KOPT-K1 (cell line): ENCODE data around the gene IGSF9B.

Source experiments
- H3K27ac ChIP-seq: fragments of 200-600 bp; sonication (generic); 2 replicates; pipeline ENCODE4 v1.5.1; 2016; ENCODE audit warnings: antibody characterized with exemption, mild to moderate bottlenecking, low read depth, low read length; ENCODE audit not compliant: poor library complexity, severe bottlenecking
- H3K36me3 ChIP-seq: fragments of 200-600 bp; sonication (generic); 2 replicates; pipeline ENCODE4 v1.5.1; 2017; ENCODE audit warnings: antibody characterized with exemption, mild to moderate bottlenecking, low read length, moderate library complexity; ENCODE audit not compliant: insufficient read depth
- H3K9me3 ChIP-seq: fragments of 200-600 bp; sonication (generic); 2 replicates; pipeline ENCODE4 v1.5.1; 2017; ENCODE audit warnings: antibody characterized with exemption, low read length, mild to moderate bottlenecking; ENCODE audit not compliant: insufficient read depth, poor library complexity, severe bottlenecking

Gene IGSF9B

DNA sequence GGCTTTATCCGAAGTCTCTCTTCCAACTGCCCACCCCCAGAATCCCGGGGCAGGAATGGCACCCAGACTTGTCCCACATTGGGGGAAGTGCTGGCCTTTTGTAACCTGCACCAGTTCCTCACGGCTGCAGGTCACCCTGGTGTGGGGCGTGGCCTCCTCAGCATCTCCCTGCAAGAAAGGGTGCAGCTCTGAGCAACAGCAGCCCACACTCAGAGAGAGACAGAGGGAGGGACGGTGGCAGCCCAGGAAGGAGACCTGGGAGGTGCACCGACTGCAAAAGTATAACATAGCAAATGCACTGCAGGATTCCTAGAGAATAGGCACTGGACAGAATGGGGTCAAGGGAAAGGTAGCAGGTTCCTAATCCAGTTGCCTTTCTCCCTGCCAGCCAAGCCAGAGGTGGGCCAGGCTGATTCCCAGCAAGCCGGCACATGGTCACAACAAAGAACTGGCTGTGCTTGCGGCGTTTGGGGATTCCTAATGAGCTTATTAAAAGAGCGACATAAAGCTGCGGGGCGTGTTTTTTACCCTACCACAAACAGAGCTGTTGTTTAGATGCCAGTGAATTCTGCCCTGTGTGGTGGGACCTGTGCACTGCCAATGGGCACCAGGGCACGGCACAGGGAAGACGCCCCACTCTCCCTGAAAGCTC lies 18.2 kb upstream of the IGSF9B start:
- no peaks in the 10 kb centered on the region for H3K36me3 ChIP-seq
- H3K27ac ChIP-seq, result no peak overlapping the region
- no peaks in the 10 kb centered on the region for H3K9me3 ChIP-seq

DNA sequence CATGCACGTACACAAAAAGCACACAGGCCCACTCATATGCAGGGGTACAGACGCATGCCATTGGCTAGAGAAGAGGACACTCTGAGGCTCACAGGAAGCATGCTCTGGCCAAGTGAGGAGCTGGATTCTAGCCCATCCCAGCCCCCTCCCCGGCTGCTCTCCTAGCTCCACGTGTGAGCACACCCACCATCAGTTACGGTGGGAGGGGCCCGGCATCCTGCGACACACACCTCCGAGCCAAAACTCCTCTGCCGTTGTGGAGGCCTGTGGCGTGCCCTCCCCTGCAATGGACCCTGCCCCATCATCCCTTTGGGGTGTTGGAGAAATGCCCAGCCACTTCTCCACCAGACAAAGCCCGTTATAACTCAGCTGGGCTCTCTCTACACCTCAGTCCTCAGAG lies 15.1 kb upstream of the IGSF9B start:
- no peaks in the 10 kb centered on the region for H3K36me3 ChIP-seq
- H3K9me3 ChIP-seq, result no peaks in the 10 kb centered on the region

DNA sequence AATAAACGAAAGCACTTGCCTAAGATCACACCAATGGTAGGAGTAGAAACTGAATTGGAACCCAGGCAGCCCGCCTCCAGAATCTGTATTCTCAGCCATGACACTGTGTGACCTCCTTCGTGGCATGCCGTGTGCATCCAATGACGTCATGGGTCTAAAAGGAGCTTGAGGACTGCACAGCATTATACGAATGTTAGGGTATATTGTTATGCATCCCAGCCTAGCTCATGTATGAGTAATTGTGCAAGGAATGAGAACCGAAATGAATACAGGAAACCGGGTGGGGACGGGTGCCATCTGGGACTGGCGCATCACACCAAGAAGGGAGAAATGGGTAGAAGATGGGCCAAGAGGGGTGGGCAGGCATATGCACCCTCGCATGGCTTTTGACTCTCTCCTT lies 12.3 kb upstream of the IGSF9B start:
- H3K27ac ChIP-seq, result no peak overlapping the region
- H3K9me3 ChIP-seq, result no peaks in the 10 kb centered on the region
- no peaks in the 10 kb centered on the region for H3K36me3 ChIP-seq

More for the DNA sequence above, 15.1 kb upstream of the IGSF9B start:
- no peak overlapping the region for H3K27ac ChIP-seq

DNA sequence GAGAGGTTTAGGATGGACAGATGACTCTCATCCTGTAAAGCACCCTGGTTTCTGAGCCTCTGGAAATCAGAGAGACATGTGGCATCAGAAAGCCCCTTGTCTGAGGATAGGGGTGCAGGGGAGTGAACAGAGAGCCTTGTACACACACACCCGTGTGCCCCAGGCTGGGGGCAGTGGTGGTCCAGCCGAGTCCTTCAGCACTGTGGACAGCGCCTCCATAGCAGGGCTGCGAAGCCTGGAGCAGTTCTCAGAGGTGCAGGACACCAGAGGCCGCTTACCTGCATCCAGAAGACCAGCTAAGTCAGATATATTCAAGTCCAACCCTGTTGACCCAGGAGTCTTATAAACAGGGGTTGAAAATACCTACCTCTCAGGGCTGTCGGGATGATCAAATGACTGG lies 11.5 kb upstream of the IGSF9B start:
- H3K27ac ChIP-seq, result no peak overlapping the region
- no peaks in the 10 kb centered on the region for H3K36me3 ChIP-seq
- no peaks in the 10 kb centered on the region for H3K9me3 ChIP-seq

DNA sequence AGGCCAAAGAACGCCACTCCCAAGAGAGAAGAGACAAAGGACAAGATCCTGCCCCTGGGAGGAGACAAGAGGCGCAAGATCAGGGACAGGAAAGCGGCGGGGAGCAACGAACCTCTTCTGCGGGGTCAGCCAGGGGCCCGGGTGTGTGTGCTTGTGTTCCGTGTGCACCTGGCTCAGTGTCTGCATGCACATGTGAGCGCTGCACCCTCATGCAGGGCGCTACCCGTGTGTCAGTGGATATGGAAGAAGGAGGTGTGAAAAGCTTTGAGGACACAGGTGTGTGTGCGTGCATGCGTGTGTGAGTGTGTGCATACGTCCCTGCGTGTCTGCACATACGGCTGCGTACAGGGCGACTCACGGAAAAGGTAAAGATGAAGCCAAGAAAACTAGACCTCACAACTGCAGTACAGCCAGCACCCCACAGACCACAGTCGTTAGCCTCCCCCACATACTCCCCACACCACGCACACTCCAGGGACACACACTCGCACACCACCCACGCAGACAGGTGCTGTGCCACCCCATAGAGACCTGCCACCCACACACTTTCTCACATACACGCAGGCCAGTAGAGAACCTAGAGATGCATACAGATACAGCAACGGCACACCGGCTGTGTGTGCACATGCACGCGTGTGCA lies 11.0 kb upstream of the IGSF9B start:
- Histone ChIP-seq H3K27ac (peak overlapping the region; percentile 59), H3K36me3 (no peaks in the 10 kb centered on the region), H3K9me3 (no peaks in the 10 kb centered on the region)

DNA sequence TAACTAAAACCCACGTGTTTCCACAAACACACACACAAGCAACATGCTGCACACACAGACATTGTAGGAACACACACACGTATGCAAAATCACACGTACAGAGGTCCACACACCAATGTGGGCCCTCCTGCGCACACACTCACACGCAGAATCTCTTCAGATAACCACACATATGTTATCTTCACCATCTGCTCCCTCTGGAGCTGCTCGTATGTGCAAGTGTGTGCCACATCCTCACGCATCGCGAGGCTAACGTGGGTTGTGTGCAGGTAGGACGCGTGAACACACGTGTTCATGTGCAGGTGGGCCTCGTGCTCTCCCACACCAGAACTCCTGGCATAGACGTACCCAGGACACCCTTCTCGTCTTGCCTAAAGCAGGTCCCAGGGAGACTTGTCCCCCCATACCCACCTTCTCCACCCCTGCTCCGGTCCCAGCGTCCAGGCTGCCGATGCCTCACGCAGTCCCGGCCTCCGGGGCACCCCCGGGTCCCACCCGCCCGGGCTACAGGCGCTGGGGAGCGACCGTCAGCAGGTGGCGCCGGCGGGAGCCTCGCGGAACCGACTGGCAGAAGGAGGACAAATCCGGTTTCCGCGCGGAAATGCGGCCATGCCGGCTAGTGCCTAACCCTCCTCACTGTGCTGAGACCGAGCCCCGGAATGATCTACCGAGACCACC lies 10.3 kb upstream of the IGSF9B start:
- Histone ChIP-seq H3K9me3 (no peaks in the 10 kb centered on the region), H3K27ac (peak overlapping the region; percentile 59), H3K36me3 (no peaks in the 10 kb centered on the region)

DNA sequence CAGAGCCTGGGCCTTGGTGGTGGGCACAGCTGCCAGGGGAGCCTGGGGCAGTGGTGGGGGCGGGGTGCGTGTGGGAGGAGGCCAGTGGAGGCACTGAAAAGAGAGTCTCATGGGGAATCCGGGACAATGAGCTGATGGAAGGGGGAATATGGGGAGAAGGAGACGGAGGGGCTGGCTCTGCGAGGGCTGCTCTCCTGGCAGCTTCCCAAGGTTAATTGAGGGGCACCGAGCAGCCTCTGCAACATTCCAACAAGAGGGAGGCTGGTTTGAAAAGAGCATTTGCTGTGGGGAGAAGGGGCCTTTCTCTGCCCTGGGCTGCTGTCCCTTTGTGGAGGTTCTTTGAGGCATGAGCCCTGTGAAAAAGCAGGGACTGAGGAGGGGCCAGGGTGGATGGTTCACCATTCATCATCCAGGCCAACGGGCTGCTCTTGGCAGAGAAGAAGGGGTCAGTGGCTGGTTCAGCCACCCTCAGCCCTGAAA lies 9.4 kb upstream of the IGSF9B start:
- Histone ChIP-seq H3K9me3 (no peaks in the 10 kb centered on the region), H3K27ac (no peak overlapping the region), H3K36me3 (no peaks in the 10 kb centered on the region)

DNA sequence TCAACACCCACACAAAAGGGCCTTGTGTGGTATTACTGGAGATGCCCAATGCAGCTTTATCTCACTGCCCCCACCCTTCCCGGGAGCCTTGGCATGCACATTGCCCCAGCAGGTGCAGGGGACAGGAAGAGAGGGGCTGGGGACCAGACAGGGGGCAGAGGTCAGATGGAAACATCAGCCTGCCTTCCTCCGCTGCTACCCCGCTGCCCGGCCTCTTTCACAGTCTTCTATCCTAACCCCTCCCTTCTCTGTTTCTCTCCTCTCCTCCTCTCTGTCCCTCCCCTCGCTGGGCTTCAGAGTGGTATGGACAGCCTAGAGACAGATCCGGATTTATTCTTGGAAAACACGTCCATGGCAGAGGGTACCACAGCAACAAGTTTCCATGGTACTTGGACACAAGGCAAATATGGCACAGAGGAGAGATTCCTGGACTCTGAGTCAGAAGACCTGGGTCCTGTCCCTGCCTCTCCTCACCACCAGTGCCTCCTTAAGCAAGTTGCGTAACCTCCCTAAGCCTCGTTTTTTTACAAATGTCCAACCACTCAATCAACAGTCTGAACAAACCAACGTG lies 8.3 kb upstream of the IGSF9B start:
- H3K36me3 ChIP-seq, result no peaks in the 10 kb centered on the region
- H3K9me3 ChIP-seq, result no peaks in the 10 kb centered on the region
- no peak overlapping the region for H3K27ac ChIP-seq

DNA sequence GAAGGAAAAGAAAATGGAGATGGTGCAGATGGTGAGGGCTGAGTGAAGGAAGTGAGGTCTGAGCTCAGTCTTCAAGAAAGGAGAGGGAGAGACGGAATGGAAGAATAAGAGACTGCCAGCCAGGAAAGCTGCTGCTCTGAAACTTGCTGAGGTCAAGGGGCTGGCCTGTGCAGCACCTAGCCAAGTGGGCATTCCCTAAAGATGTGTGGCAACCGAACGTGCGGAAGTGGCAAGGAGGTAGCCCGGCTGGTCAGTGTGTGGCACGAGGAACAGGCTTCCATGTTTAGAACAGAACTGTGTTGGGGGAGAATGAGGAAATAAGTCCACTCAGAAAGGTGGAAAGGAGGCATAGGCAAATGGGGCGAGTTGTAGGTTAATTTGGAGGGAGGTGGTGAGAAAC lies 7.6 kb upstream of the IGSF9B start:
- Histone ChIP-seq H3K36me3 (no peaks in the 10 kb centered on the region), H3K27ac (no peak overlapping the region), H3K9me3 (no peaks in the 10 kb centered on the region)

DNA sequence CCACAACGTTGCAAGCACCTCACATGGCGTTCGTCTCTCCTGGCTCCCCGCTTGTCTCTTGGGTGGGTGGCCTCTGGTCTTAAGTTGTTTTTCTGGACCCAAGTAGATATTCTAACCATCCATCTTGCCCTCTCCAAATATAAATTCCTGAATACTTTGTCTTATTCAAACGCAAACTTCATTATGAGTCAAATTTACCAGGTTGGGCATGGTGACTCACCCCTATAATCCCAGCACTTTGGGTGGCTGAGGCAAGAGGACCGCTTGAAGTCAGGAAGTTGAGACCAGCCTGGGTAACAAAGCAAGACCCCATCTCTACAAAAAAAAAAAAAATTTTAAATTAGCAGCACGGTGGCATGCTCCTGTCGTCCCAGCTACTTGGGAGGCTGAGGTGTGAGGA lies 5.1 kb upstream of the IGSF9B start:
- H3K27ac ChIP-seq, result no peak overlapping the region
- no peaks in the 10 kb centered on the region for H3K36me3 ChIP-seq
- no peaks in the 10 kb centered on the region for H3K9me3 ChIP-seq

DNA sequence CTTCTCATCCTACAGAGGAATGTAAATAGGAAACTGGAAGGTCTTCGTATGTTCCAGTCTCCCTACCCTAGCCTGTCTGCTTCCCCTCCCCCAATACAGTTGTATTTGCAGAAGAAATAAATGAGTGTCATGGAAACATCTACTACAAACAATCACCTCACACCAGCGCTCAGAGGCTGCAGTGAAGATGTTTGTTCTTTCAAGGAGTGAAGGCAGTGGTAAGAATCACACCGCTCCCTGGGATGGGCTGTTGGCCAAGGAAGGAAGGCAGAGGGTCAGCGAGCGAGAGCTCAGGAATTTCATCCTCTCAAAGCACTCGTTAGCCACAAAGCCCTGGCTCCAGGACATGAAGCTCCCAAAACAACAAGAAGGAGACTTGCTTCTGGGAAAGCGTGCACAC lies 1.1 kb upstream of the IGSF9B start:
- Histone ChIP-seq H3K9me3 (no peaks in the 10 kb centered on the region), H3K27ac (no peak overlapping the region), H3K36me3 (no peaks in the 10 kb centered on the region)

DNA sequence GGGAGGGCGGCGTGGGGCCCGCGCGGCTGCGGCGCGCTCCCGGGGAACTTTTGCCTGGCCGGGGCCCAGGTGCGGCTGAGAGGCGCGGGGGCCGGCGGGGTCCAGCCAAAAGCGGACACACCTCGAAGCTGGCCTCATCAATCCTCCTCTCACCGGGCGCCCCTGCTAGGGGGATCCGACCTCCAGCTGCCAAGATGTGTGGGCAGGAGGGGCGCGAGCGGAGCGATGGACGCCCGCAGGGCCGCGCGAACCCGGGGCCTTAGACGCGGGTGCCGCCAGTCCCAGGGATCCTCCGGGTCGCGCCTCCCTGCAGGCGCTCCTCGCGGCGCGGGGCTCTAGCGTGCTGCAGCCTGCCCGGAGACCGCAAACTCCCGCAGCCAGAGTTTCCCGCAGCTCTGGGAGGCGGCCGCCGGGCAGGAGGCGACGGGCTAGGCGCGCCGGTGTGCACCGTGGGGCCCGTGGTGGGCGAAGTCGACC lies 785 bp downstream of the IGSF9B start:
- Histone ChIP-seq H3K9me3 (no peaks in the 10 kb centered on the region), H3K27ac (no peak overlapping the region), H3K36me3 (no peaks in the 10 kb centered on the region)

DNA sequence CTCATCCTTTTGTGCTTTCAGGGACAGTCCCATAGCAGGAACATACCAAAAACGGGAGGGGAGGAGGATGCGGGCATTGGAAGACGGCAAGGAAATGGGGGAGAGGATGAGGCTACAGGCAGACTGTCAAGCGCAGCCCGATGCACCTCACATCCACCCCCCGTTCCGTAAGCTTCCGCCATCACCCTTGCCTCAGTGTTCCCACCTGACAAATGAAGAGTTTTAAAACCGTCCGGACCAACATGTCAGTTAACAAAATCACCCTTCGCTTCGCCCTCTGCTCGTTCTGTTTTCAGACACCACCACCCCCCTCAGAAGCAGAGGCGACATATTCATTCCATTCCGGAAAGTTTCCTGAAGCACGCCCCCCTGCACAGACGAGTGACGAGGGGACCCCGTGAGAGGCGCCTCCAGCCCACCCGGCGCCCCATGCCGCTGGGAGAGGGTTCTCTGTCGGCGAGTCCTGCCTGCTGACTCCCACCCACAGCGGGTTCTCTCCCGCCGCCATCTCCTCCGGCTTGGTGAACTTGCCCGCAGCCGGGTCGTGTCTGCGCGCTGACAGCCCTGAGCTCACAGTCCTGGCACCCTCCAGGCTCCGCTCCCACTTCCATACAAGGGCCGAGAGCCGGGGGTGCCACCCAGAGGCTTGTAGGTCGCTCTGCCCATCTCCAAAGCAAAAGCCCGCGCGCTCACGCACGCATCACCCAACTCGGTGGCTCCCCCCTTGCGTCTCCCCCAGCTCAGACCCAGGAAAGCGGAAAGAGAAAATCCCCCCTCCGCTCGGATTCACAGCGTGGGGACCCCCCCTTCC lies 1.5 kb downstream of the IGSF9B start:
- no peaks in the 10 kb centered on the region for H3K36me3 ChIP-seq
- H3K27ac ChIP-seq, result no peak overlapping the region
- H3K9me3 ChIP-seq, result no peaks in the 10 kb centered on the region

DNA sequence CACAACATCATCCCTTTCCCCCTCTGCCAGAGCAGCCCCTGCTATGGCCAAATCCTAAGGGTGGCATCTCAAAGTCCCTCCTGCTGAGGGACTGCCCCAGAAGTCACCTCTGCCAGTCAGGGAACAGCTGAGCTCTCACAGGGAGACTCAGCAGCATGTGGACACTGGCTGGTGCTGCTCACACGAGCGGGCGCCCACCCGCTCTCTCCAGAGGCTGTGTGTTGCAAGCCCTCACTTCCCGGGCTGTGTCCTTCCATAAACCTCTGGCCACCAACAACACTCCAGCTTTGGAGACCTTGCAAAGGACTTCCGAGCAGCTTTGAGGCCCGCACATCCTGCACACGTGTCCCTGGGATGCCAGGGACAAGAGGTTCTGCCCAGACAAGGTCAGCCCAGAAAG lies 2.8 kb downstream of the IGSF9B start:
- Histone ChIP-seq H3K27ac (no peak overlapping the region), H3K9me3 (no peaks in the 10 kb centered on the region), H3K36me3 (no peaks in the 10 kb centered on the region)

DNA sequence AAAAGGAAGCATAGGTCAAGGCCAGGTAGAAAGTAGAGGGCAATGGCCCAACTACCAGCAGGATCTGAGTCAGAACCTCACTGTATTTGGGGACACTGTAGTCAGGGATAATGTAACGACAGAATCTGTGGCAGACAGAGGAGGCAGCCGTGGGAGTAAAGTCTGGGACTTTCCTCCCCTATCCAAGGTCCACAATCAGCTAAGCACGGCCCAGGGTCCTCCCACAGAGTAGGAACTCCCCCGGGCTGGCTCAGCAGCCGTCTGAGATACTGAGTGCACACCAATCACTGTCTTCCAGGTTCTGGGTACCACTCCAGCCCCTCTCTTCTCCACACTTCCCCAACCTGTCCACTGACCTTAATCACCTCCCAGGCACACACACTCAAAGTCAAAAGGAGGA lies 3.2 kb downstream of the IGSF9B start:
- Histone ChIP-seq H3K36me3 (no peaks in the 10 kb centered on the region), H3K27ac (no peak overlapping the region)

More for the DNA sequence above, 3.2 kb downstream of the IGSF9B start:
- H3K9me3 ChIP-seq, result no peaks in the 10 kb centered on the region
